OCI-LY1 (cell line): ENCODE measurements around the gene UTP4.

Experiments used
- H2AFZ ChIP-seq: fragments of 200-600 bp; sonication (generic), shearing (Covaris generic); 2 replicates; pipeline ENCODE4 v1.6.0; 2014; ENCODE audit warnings: antibody characterized with exemption, mild to moderate bottlenecking, low read length
- H3F3A ChIP-seq: fragments of 200-600 bp; sonication (generic), shearing (Covaris generic); 2 replicates; pipeline ENCODE4 v1.6.0; 2014; ENCODE audit warnings: mild to moderate bottlenecking, antibody characterized with exemption, low read length, moderate library complexity; ENCODE audit not compliant: insufficient read depth
- H3K27ac ChIP-seq: fragments of 200-600 bp; sonication (generic); 2 replicates; pipeline ENCODE4 v1.5.1; 2014; ENCODE audit warnings: low read length, mixed run types, mild to moderate bottlenecking, low read depth; ENCODE audit not compliant: poor library complexity, severe bottlenecking
- H3K27me3 ChIP-seq: fragments of 200-600 bp; sonication (generic); 2 replicates; pipeline ENCODE4 v1.6.0; 2014; ENCODE audit warnings: antibody characterized with exemption, mild to moderate bottlenecking, low read length, moderate library complexity; ENCODE audit not compliant: insufficient read depth
- H3K36me3 ChIP-seq: fragments of 200-600 bp; sonication (generic); 2 replicates; pipeline ENCODE4 v1.6.1; 2014; ENCODE audit warnings: mild to moderate bottlenecking, antibody characterized with exemption, low read length, moderate library complexity, mixed read lengths; ENCODE audit not compliant: insufficient read depth
- H3K4me1 ChIP-seq: fragments of 200-600 bp; sonication (generic); 2 replicates; pipeline ENCODE4 v1.5.1; 2014; ENCODE audit warnings: mild to moderate bottlenecking, low read length, moderate library complexity; ENCODE audit not compliant: insufficient read depth, severe bottlenecking
- H3K4me2 ChIP-seq: fragments of 200-600 bp; sonication (generic), shearing (Covaris generic); 2 replicates; pipeline ENCODE4 v1.6.1; 2014; ENCODE audit warnings: low read length
- H3K4me3 ChIP-seq: fragments of 200-600 bp; sonication (generic); 2 replicates; pipeline ENCODE4 v1.5.1; 2014; ENCODE audit warnings: low read length, low read depth, mild to moderate bottlenecking, mixed read lengths; ENCODE audit not compliant: poor library complexity, severe bottlenecking
- H3K79me2 ChIP-seq: fragments of 200-600 bp; shearing (Covaris generic); 2 replicates; pipeline ENCODE4 v1.6.1; 2016; ENCODE audit warnings: mixed run types, low read length, mixed read lengths; ENCODE audit not compliant: insufficient read depth
- H3K9ac ChIP-seq: fragments of 200-600 bp; sonication (generic), shearing (Covaris generic); 2 replicates; pipeline ENCODE4 v1.6.1; 2014; ENCODE audit warnings: mild to moderate bottlenecking, low read length, mixed read lengths
- H3K9me2 ChIP-seq: fragments of 200-600 bp; sonication (generic), shearing (Covaris generic); 2 replicates; pipeline ENCODE4 v1.6.1; 2014; ENCODE audit warnings: low read depth, mild to moderate bottlenecking, low read length, mixed read lengths
- H3K9me3 ChIP-seq: fragments of 200-600 bp; shearing (Covaris generic); 2 replicates; pipeline ENCODE4 v1.6.1; 2014; ENCODE audit warnings: low read length, mixed read lengths
- H4K20me1 ChIP-seq: fragments of 200-600 bp; sonication (generic), shearing (Covaris generic); 2 replicates; pipeline ENCODE4 v1.6.0; 2016; ENCODE audit warnings: mild to moderate bottlenecking, low read length; ENCODE audit not compliant: insufficient read depth
- CTCF ChIP-seq: fragments of 200-600 bp; sonication (generic), shearing (Covaris generic); IDR thresholded peaks from 2 replicates; pipeline ENCODE4 v1.5.1; 2017; ENCODE audit warnings: mild to moderate bottlenecking, antibody characterized with exemption, low read length, moderate library complexity, mixed read lengths
- EZH2 ChIP-seq: fragments of 200-600 bp; sonication (generic), shearing (Covaris generic); IDR thresholded peaks from 2 replicates; pipeline ENCODE4 v1.8.0; 2017; ENCODE audit warnings: borderline replicate concordance, mixed run types, mild to moderate bottlenecking, antibody characterized with exemption, low read length, moderate library complexity, mixed read lengths

Gene UTP4

DNA sequence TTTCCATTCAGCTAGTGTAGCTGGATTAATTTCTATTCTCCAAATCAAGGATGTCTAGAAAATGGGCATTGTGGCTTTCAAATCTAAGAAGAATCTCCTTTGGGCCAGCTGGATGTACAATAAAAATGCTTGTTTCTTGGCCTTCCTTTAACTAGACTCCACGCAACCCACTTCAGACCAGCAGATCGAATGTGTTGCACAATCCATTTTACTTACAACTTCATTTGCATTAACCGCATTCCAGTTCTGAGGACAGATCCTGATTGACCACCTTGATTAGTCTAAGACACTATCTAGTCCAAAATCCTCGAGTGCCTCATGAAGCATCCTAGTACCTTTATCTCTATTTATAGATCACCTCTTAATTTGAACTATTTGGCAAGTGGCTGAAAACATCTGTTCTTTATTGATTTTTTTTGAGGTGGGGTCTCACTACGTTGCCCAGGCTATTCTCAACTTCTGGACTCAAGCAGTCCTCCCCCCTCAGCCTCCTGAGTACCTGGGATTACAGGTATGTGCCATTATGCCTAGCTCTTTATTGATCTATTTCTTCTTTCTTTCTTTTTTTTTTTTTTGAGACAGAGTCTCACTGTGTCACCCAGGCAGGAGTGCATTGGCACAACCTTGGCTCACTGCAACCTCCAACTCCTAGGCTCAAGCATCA lies 47.3 kb upstream of the UTP4 start:
- H3K4me2 ChIP-seq = no peak overlapping the region
- no peaks in the 10 kb centered on the region for H3K9me2 ChIP-seq
- no peaks in the 10 kb centered on the region for H3K9me3 ChIP-seq
- H3K36me3 ChIP-seq = no peaks in the 10 kb centered on the region
- no peaks in the 10 kb centered on the region for H3K27me3 ChIP-seq
- H3F3A ChIP-seq = no peaks in the 10 kb centered on the region
- TF ChIP-seq EZH2 = no peak
- no peak for TF ChIP-seq CTCF
- H4K20me1 ChIP-seq = no peaks in the 10 kb centered on the region
- H3K4me3 ChIP-seq = no peak overlapping the region
- no peak overlapping the region for H3K9ac ChIP-seq
- no peak overlapping the region for H2AFZ ChIP-seq
- H3K4me1 ChIP-seq = no peaks in the 10 kb centered on the region
- no peak overlapping the region for H3K27ac ChIP-seq
- H3K79me2 ChIP-seq = no peaks in the 10 kb centered on the region

DNA sequence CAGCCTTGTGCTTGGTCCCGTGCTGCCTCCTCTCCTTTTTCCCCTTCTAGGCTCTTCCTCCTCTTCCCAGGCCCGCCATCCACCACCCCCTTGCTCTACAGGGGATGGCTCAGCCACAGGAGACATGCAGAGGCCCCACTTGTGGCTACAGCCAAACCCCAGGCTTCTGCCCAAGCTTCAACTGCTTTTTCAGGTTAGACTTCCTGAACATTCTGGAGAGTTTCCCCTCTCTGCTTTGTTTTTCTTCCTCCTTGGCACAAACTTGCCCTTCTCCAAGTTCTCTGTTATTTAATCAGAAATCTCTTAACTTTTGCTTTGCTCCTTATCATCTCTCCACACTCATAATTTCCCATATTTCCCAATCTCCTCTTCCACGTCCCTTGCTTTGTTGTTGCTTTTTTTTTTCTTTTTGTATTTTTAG lies 45.3 kb upstream of the UTP4 start:
- Histone ChIP-seq H3K9me3 (no peaks in the 10 kb centered on the region), H3K79me2 (no peaks in the 10 kb centered on the region), H3K4me1 (no peaks in the 10 kb centered on the region), H3F3A (no peaks in the 10 kb centered on the region), H3K4me3 (no peak overlapping the region), H3K9ac (no peak overlapping the region), H3K36me3 (no peaks in the 10 kb centered on the region), H4K20me1 (no peaks in the 10 kb centered on the region), H3K4me2 (no peak overlapping the region), H3K9me2 (no peaks in the 10 kb centered on the region), H3K27ac (no peak overlapping the region), H3K27me3 (no peaks in the 10 kb centered on the region), H2AFZ (no peak overlapping the region)
- TF ChIP-seq CTCF = no peak
- TF ChIP-seq EZH2 = no peak

DNA sequence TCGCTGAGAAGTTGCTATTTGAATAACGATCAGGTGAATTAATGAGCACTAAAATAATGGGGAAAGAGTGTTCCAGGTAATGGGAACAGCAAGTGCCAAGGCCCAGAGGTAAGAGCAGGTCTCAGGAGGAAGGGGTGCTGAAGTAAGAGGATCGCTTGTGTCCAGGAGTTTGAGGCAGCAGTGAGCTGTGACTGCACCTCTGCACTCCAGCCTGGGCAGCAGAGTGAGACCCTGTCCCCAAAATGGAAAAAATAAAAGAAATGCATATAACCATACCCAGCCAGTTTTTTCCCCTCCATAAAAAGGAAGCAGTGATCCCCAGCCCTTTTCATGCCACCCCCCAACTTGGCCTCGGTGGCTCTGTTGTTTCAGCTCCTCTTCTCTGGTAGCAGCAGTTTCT lies 43.8 kb upstream of the UTP4 start:
- no peaks in the 10 kb centered on the region for H3K9me2 ChIP-seq
- no peak overlapping the region for H3K9ac ChIP-seq
- no peak overlapping the region for H3K4me2 ChIP-seq
- no peaks in the 10 kb centered on the region for H3K4me1 ChIP-seq
- no peak overlapping the region for H3K27ac ChIP-seq
- TF ChIP-seq EZH2 = no peak
- no peak for TF ChIP-seq CTCF
- no peak overlapping the region for H3K4me3 ChIP-seq
- no peaks in the 10 kb centered on the region for H3K36me3 ChIP-seq
- H3F3A ChIP-seq = no peaks in the 10 kb centered on the region
- H3K79me2 ChIP-seq = no peaks in the 10 kb centered on the region
- no peaks in the 10 kb centered on the region for H3K27me3 ChIP-seq
- H2AFZ ChIP-seq = no peak overlapping the region
- H4K20me1 ChIP-seq = no peaks in the 10 kb centered on the region
- no peaks in the 10 kb centered on the region for H3K9me3 ChIP-seq
